Activated naive CD8-positive, alpha-beta T cell treated with anti-CD3 and anti-CD28 coated beads, Interleukin-2, amount 50 U/mL, for 24 hours (primary cell): Measurements from ENCODE around the gene ITPR2.

Experiments used
- ATAC-seq: fragments of 150-1000 bp; cut with Tn5 transposase; one replicate; pipeline ENCODE4 v1.10.0; 2021
- DNase-seq: peaks from one replicate; pipeline ENCODE4 v3.0.0; 2021
- H3K27ac Mint-ChIP-seq: one replicate; pipeline ENCODE4 v1.8.0; 2021; ENCODE audit warnings: mild to moderate bottlenecking, mixed read lengths
- H3K27me3 Mint-ChIP-seq: one replicate; pipeline ENCODE4 v1.8.0; 2021; ENCODE audit warnings: mixed read lengths
- H3K36me3 Mint-ChIP-seq: one replicate; pipeline ENCODE4 v1.8.0; 2021; ENCODE audit warnings: low read depth, mixed read lengths
- H3K4me1 Mint-ChIP-seq: one replicate; pipeline ENCODE4 v1.8.0; 2021; ENCODE audit warnings: mixed read lengths
- H3K4me3 Mint-ChIP-seq: one replicate; pipeline ENCODE4 v1.8.0; 2021; ENCODE audit warnings: mild to moderate bottlenecking, moderate library complexity, mixed read lengths
- H3K9me3 Mint-ChIP-seq: one replicate; pipeline ENCODE4 v1.8.0; 2021; ENCODE audit warnings: mixed read lengths

ITPR2 gene

DNA sequence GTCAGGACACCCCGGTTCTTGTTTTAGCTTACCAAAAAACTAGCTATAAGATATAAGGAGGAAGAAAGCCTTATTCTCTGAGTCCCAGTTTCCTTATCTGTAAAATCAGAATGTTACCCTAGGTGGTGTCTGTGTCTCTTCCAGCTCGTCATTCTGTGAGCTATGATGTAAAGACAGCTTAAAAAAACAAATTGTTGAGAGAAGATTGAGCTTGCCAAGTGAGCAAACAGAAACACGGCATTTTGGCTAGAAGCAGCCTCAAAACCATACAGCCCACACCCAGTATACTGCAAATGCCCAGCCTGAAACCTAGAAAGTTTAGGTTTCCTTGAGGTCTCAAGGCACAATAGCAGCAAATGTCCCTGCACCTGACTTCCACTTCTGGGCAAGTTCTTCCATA is 486.3 kb downstream of the ITPR2 start:
- H3K4me3 Mint-ChIP-seq: no peak overlapping the region
- H3K36me3 Mint-ChIP-seq: peaks cover 8% of the 10 kb centered on the region
- DNase-seq (no peak), ATAC-seq (no peak)
- no peaks in the 10 kb centered on the region for H3K27me3 Mint-ChIP-seq
- peaks cover 11% of the 10 kb centered on the region for H3K4me1 Mint-ChIP-seq
- H3K27ac Mint-ChIP-seq: no peak overlapping the region
- H3K9me3 Mint-ChIP-seq: no peaks in the 10 kb centered on the region

DNA sequence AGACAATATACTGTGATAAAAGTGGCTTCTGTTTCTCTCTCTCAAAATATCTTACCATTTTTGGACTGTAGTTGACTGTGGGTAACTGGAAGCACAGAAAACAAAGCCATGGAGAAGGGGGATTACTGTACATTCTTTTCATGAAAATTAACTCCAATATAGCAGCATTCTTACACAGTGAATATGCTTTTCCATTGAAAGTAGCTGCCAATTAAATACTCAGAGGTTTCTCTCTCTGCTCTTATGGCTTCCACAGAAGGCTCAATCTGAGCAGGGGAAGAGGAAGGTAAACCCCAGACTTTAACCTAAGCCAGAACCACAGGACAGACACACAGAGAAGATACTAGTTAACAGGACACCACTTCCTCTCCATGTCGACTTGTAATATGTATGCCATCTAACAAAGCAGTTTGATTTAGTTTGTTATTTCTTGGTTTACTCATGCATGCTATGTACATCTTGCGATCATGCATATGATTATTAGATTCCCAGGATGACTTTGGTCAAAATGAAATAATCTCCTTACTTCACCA is 487.5 kb downstream of the ITPR2 start:
- Mint-ChIP-seq H3K4me3 (no peak overlapping the region), H3K27ac (no peak overlapping the region), H3K27me3 (no peaks in the 10 kb centered on the region), H3K9me3 (no peaks in the 10 kb centered on the region), H3K36me3 (peaks cover 10% of the 10 kb centered on the region), H3K4me1 (peaks cover 19% of the 10 kb centered on the region)
- no peak for DNase-seq
- ATAC-seq: no peak

DNA sequence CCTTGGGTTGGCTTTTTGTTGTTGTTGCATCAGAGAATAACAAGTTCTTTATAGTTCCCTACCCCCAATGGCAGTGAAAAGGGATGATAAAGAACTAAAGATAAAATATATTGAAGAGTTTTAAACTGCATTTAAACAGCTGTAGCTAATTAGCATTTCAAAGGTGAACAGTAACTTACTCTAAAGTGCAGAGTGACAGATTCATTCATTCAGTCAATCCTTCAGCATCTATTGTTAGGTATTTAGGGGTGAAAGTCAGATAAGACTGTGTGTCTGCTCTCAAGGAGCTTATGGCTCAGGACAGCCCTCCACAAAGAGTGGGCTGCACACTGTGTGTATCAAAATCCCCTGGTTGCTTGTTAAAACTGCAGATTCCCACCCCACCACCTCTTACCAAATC is 491.5 kb downstream of the ITPR2 start:
- no peak overlapping the region for H3K27ac Mint-ChIP-seq
- no peak for DNase-seq
- H3K36me3 Mint-ChIP-seq: peaks cover 39% of the 10 kb centered on the region
- H3K27me3 Mint-ChIP-seq: no peaks in the 10 kb centered on the region
- no peak for ATAC-seq
- H3K9me3 Mint-ChIP-seq: no peaks in the 10 kb centered on the region
- H3K4me3 Mint-ChIP-seq: no peak overlapping the region
- peaks cover 20% of the 10 kb centered on the region for H3K4me1 Mint-ChIP-seq

DNA sequence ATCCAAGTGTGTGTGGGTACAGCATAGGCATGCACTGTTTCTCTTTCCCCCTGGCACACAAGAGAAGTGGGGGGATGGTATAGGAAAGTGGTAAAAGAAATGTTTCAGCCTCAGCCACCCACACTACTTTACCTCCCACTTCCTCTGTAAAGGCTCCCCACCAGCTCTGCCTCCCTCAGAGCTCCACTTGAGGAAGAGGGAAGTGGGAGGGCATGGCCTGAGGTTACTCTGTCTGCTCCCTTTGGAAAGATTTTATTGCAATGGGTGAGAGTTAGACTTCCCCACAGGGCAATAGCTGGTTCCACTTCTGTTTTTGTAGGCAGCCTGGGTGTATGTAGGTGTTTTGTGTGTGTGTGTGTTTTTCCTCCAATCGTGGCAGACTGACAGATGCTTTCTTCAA is 492.3 kb downstream of the ITPR2 start:
- DNase-seq: no peak
- peak; percentile 58 for ATAC-seq
- Mint-ChIP-seq H3K4me1 (peaks cover 16% of the 10 kb centered on the region), H3K36me3 (peaks cover 41% of the 10 kb centered on the region), H3K9me3 (no peaks in the 10 kb centered on the region), H3K27ac (no peak overlapping the region), H3K27me3 (no peaks in the 10 kb centered on the region), H3K4me3 (no peak overlapping the region)

DNA sequence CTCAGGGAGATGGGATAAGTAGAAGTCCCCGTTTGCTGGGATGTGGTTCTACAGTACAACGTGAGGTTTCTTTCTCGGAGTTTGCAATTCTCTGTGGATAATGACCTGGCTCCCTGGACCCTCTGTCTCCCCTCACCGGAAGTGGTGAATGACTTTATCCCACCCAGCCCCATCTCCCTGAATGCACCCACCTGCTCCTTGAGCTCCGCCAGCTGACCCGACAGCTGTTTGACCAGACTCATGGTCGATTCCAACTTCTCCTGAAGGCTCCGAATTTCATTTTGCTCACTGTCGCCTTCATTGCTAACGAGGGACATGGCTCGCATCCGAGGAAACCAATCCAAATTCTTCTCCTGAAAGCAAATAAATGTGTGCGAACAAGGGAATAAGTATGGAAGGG is 493.0 kb downstream of the ITPR2 start:
- H3K36me3 Mint-ChIP-seq: peaks cover 43% of the 10 kb centered on the region
- H3K9me3 Mint-ChIP-seq: no peaks in the 10 kb centered on the region

DNA sequence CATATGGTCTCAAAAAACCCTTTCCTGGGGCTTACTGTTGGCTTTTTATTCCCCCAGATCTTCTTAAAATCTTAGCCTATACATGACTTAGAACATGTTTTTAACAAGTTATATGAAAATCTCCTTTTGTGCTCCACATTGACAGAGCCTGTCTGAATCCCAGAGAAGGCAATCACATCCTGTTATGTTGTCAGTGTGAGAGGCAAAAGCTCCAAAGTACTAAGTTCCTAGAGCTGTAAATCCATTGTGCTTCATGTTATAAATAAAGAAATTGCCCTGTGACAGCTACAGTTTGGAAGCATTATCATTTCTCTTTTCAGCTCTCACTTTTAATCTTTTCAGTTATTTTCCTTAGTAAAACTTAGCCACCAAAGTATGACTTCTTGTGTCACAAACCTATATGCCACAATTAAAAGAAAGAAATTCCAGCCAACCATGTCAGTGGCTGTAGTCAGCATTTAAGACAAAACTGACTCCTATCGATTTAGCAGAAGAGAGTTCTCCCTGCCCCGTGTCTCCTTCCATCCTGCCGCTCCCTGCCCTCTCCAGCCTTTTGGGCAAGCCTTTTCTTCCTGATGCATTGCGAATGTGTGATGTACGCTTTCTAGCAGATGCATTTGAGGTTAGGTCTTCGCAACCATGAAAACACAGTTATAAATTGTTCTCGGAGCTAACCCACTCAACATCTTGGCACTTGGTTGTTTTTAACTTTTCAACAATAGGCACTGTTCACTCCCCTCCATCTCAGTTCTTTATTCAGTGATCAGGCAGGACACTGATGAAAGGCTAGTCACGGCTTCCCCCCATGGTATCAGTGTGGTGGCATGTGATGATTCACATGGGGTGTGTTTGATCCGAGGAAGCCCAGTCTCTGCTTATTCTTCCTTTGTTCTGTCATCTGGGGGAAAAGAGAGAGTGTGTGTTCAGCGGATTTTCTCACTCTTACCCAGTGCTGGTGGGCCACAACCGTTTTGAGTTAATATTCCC is 494.1 kb downstream of the ITPR2 start:
- H3K27me3 Mint-ChIP-seq: no peaks in the 10 kb centered on the region
- H3K4me1 Mint-ChIP-seq: peaks cover 13% of the 10 kb centered on the region
- ATAC-seq (no peak), DNase-seq (no peak)
- no peaks in the 10 kb centered on the region for H3K9me3 Mint-ChIP-seq
- H3K36me3 Mint-ChIP-seq: peaks cover 43% of the 10 kb centered on the region
- H3K4me3 Mint-ChIP-seq: no peak overlapping the region
- no peak overlapping the region for H3K27ac Mint-ChIP-seq

More for the DNA sequence above, 493.0 kb downstream of the ITPR2 start:
- DNase-seq: no peak
- no peak for ATAC-seq
- H3K4me1 Mint-ChIP-seq: peaks cover 13% of the 10 kb centered on the region
- no peaks in the 10 kb centered on the region for H3K27me3 Mint-ChIP-seq
- no peak overlapping the region for H3K27ac Mint-ChIP-seq
- no peak overlapping the region for H3K4me3 Mint-ChIP-seq

DNA sequence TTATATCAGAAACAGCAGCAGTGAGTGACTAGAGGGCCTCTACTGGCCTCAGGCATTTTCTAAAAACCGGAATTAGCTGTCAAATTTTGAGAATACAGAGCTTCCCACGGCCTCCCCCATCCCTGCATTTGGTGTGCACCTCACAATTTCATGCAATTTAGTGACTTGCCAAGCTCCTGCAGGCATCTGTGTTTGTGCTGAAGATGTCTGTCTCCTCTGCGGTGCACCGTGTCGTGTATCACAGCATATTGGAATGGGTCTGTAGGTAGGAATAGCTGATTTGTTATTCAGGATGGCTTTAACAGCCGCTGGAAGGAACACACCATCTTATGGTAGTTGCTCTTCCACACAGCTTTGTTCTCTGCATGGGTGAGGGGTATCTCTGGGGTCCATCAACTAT is 497.3 kb downstream of the ITPR2 start:
- H3K9me3 Mint-ChIP-seq: peaks cover 9% of the 10 kb centered on the region
- H3K27me3 Mint-ChIP-seq: no peaks in the 10 kb centered on the region
- peaks cover 6% of the 10 kb centered on the region for H3K4me1 Mint-ChIP-seq
- ATAC-seq (no peak), DNase-seq (no peak)
- H3K27ac Mint-ChIP-seq: no peak overlapping the region
- peaks cover 35% of the 10 kb centered on the region for H3K36me3 Mint-ChIP-seq
- H3K4me3 Mint-ChIP-seq: no peak overlapping the region

DNA sequence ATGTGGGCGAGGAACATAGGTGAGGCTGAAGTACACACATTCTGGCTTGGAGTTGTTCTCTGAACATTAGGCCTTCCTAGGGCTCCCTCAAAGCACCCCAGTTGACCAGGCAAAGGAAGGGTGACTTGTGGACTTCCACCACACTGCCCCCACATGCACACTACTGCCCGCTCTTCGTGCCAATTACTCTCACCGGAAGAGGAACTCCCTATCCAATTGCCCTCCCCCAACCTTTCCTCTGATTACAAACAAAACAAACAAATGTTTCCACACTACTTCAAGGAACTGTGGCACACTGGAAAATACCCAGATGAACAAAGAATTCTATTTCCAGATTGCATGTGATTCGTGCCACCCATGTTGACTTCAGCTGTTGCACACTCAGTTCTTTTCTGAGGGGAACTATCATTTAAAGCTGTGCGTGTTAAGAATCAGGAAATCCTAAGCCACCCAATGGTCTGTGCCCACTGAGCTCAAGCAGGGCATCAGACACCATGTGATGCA is 498.3 kb downstream of the ITPR2 start:
- ATAC-seq (no peak), DNase-seq (no peak)
- Mint-ChIP-seq H3K27ac (no peak overlapping the region), H3K4me1 (no peaks in the 10 kb centered on the region), H3K9me3 (peaks cover 9% of the 10 kb centered on the region), H3K36me3 (peaks cover 27% of the 10 kb centered on the region), H3K4me3 (no peak overlapping the region), H3K27me3 (no peaks in the 10 kb centered on the region)

DNA sequence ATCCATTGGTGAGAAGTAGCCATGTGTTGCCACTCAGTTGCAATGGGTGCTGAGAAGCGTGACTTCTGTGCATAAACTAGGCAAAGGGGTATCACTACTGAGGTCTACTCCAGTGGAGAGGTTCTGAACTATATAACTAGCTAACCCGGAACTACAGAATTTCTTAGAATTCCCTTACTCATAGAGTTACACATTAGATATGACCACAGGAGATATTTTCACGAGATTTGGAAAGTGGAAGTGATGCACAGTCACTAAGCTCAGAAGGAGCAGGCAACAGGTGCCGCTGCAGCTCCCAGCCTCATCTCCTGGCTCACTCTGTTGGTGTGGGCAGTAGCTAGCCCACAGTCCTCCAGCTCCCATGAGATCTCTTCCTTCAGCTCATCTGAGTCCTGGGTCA is 501.0 kb downstream of the ITPR2 start:
- Mint-ChIP-seq H3K27ac (no peak overlapping the region), H3K36me3 (peaks cover 7% of the 10 kb centered on the region), H3K4me1 (peaks cover 4% of the 10 kb centered on the region), H3K27me3 (peaks cover 3% of the 10 kb centered on the region), H3K9me3 (peaks cover 9% of the 10 kb centered on the region), H3K4me3 (no peak overlapping the region)
- ATAC-seq: no peak
- DNase-seq: no peak

DNA sequence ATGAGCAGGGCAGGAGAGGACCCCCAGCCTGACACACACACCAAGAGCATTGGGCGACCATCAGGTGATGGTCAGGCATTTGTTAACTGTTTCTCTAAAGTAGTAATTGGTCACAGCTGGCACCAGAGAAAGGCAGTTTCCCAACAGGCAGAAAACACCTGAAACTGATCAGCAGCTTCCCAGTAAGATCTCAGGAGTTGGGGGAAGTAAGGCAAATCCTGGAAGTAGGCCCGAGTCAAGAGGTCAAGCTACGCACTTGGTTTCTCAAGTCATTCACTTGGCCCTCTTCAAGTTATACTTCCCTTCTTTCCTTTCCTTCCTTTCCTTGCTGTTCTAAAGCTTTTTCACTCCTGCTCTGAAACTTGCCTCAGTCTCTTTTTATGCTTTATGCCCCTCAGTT is 501.9 kb downstream of the ITPR2 start:
- Mint-ChIP-seq H3K4me1 (peaks cover 4% of the 10 kb centered on the region), H3K27me3 (peaks cover 3% of the 10 kb centered on the region), H3K36me3 (peaks cover 3% of the 10 kb centered on the region), H3K9me3 (peaks cover 9% of the 10 kb centered on the region), H3K27ac (no peak overlapping the region), H3K4me3 (no peak overlapping the region)
- no peak for ATAC-seq
- DNase-seq: no peak

DNA sequence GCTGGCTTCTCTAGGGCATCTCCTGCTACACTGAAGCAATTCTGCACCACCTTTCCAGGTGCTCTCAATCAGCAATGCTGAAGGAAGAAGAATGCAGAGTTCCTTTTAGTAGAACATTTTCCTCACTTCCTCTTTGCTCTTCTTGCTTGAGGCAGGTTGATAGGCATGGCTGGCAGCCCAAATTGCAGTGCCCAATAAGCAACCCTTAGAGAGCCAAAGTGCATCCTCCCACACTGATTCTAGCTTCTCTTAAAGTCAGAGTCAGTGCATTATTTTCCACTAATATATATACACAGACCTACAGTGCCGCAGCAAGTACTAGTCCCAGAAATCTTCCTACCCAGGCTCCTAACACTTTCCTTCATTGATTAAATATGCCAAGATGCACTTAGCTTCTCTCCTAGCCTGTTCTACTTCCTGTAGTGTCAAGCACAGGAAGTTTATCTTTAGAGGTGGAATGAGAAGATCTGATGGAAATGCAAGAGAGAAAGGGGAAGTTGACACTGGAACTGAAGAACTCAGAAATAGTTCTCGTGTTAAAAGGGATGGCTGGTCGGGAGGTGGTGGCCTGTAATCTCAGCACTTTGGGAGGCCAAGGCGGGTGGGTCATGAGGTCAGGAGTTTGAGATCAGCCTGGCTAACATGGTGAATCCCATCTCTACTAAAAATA is 504.9 kb downstream of the ITPR2 start:
- H3K36me3 Mint-ChIP-seq: no peaks in the 10 kb centered on the region
- H3K27me3 Mint-ChIP-seq: peaks cover 3% of the 10 kb centered on the region
- H3K9me3 Mint-ChIP-seq: peaks cover 9% of the 10 kb centered on the region
- DNase-seq (no peak), ATAC-seq (no peak)
- H3K4me1 Mint-ChIP-seq: peaks cover 4% of the 10 kb centered on the region
- no peak overlapping the region for H3K4me3 Mint-ChIP-seq
- no peak overlapping the region for H3K27ac Mint-ChIP-seq

DNA sequence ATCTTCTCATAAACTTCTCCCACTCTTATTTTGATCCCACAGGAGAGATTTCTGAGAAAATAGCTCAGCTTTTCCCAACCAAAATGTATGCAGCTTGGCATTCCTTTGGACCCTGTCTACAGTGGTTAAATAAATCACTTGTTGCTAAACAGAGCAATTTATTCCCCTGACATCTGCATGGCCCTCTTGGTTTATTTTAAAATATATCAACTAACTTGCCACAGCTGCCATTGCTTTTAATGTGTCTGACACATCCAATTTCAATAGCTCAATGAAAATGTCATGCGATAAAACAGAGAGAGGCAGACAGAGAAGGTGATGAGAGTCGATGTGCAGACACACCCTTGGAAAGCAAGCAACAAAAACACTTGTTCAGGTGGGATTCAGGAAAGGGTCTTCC is 509.3 kb downstream of the ITPR2 start:
- H3K36me3 Mint-ChIP-seq: no peaks in the 10 kb centered on the region
- H3K9me3 Mint-ChIP-seq: peaks cover 4% of the 10 kb centered on the region
- peaks cover 6% of the 10 kb centered on the region for H3K4me1 Mint-ChIP-seq

DNA sequence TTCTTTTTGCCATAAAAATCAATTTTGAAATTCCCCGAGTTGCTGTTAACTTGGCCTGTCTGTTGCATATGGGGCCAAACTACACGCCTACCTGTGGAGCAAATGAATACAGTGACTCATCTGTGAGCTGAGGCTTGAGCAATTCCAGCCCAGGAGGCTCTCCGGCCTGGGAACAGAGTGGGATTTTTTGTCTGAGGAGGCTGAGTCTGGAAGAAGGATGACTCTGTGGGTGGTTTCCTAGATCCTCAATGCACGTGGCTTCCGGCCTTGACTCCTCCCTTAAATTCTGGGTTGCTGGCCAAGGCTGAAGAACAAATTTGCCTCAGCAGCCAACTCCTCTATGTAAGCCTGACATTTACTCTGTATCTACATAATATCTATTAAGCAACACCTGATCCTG is 513.5 kb downstream of the ITPR2 start:
- peaks cover 15% of the 10 kb centered on the region for H3K9me3 Mint-ChIP-seq
- H3K27ac Mint-ChIP-seq: no peak overlapping the region
- H3K36me3 Mint-ChIP-seq: no peaks in the 10 kb centered on the region
- H3K4me3 Mint-ChIP-seq: no peak overlapping the region
- H3K4me1 Mint-ChIP-seq: peaks cover 12% of the 10 kb centered on the region
- DNase-seq (no peak), ATAC-seq (no peak)
- H3K27me3 Mint-ChIP-seq: peaks cover 10% of the 10 kb centered on the region

More for the DNA sequence above, 509.3 kb downstream of the ITPR2 start:
- H3K4me3 Mint-ChIP-seq: no peak overlapping the region
- H3K27ac Mint-ChIP-seq: no peak overlapping the region
- peaks cover 2% of the 10 kb centered on the region for H3K27me3 Mint-ChIP-seq
- no peak for ATAC-seq
- DNase-seq: no peak

DNA sequence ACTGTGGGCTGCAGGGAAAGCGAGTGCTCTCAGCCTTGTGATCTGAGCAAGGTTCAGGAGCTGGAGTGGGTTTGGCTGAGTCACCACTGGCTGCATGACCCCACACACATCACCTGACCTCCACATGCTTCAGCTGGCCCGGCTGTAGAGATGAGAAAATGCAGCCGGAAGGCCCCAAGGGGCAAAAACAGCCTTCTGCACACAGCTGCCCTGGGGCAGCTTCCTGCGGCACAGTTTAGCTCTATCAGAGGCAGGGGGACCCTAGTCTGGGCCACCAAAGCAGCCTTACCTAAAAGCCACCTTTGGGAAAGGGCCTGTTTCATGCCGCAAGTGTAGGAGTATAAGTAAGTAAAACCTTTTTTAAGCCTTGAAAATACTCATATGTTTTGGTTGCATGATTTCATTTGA is 514.3 kb downstream of the ITPR2 start:
- DNase-seq (no peak), ATAC-seq (peak; percentile 70)
- peaks cover 3% of the 10 kb centered on the region for H3K36me3 Mint-ChIP-seq
- peaks cover 12% of the 10 kb centered on the region for H3K4me1 Mint-ChIP-seq
- H3K27me3 Mint-ChIP-seq: peaks cover 10% of the 10 kb centered on the region
- peaks cover 20% of the 10 kb centered on the region for H3K9me3 Mint-ChIP-seq
- H3K27ac Mint-ChIP-seq: peak overlapping the region; percentile 27
- no peak overlapping the region for H3K4me3 Mint-ChIP-seq
